WTC11 (cell line): Measurements from ENCODE around the gene ZNF300. TPM values are rescaled to one million over a fixed set of nuclear protein-coding genes. Genes with fewer than 3 reads are reported as not detected.

Experiments used
- ATAC-seq: fragments of 200-7000 bp; cut with Tn5 transposase; 2 replicates; pipeline ENCODE4 v1.10.0; 2021; ENCODE audit warnings: mild to moderate bottlenecking, moderate library complexity
- CTCF ChIA-PET: fragments of 300-600 bp; sonication (Branson Sonifier 250); formaldehyde crosslinking; loops from one replicate; lab custom pipeline; 2021; ENCODE audit warnings: antibody characterized with exemption; lab: Charles Lee
- POLR2A ChIA-PET: fragments of 350-600 bp; sonication (Branson Sonifier 250); formaldehyde crosslinking; loops from one replicate; lab custom pipeline; 2021; ENCODE audit warnings: antibody characterized with exemption; lab: Charles Lee
- DNase-seq: peaks from one replicate; pipeline ENCODE4 v3.0.0; 2021; ENCODE audit warnings: low spot score
- H3K27ac Mint-ChIP-seq: 2 replicates; pipeline ENCODE4 v1.8.0; 2021; ENCODE audit warnings: mixed read lengths
- H3K27me3 Mint-ChIP-seq: 2 replicates; pipeline ENCODE4 v1.8.0; 2021; ENCODE audit warnings: low read depth, mild to moderate bottlenecking, moderate library complexity, mixed read lengths
- H3K36me3 Mint-ChIP-seq: 2 replicates; pipeline ENCODE4 v1.8.0; 2021; ENCODE audit warnings: mixed read lengths
- H3K4me1 Mint-ChIP-seq: 2 replicates; pipeline ENCODE4 v1.8.0; 2022; ENCODE audit warnings: mixed read lengths
- H3K4me3 Mint-ChIP-seq: 2 replicates; pipeline ENCODE4 v1.8.0; 2021; ENCODE audit warnings: mild to moderate bottlenecking, moderate library complexity, mixed read lengths
- H3K9me3 Mint-ChIP-seq: 2 replicates; pipeline ENCODE4 v1.8.0; 2021; ENCODE audit warnings: mixed read lengths
- KAT7 ChIP-seq: sonication (generic); formaldehyde crosslinking; IDR thresholded peaks from 2 replicates; pipeline ENCODE4 v1.8.1; 2023; ENCODE audit warnings: missing genetic modification reagents, mild to moderate bottlenecking, borderline replicate concordance
- NFATC4 ChIP-seq: fragments of 250-450 bp; sonication (Bioruptor Pico); IDR thresholded peaks from 2 replicates; pipeline ENCODE4 v1.9.0; 2021; ENCODE audit warnings: mild to moderate bottlenecking
- NR1H2 ChIP-seq: sonication (generic); formaldehyde crosslinking; IDR thresholded peaks from 2 replicates; pipeline ENCODE4 v1.9.0; 2021; ENCODE audit warnings: mild to moderate bottlenecking, moderate library complexity, missing genetic modification reagents
- PRRX2 ChIP-seq: fragments of 250-450 bp; sonication (Bioruptor Pico); IDR thresholded peaks from 2 replicates; pipeline ENCODE4 v1.8.0; 2021; ENCODE audit warnings: mild to moderate bottlenecking
- SP1 ChIP-seq: sonication (generic); formaldehyde crosslinking; conservative IDR thresholded peaks from 2 replicates; pipeline ENCODE4 v1.8.1; 2022; ENCODE audit warnings: missing genetic modification reagents
- TEAD1 ChIP-seq: sonication (generic); formaldehyde crosslinking; IDR thresholded peaks from 2 replicates; pipeline ENCODE4 v1.8.0; 2022; ENCODE audit warnings: mild to moderate bottlenecking, missing genetic modification reagents
- ZNF121 ChIP-seq: sonication (generic); formaldehyde crosslinking; IDR thresholded peaks from 2 replicates; pipeline ENCODE4 v1.8.0; 2023; ENCODE audit warnings: missing genetic modification reagents
- ZNF138 ChIP-seq: sonication (generic); formaldehyde crosslinking; conservative IDR thresholded peaks from 2 replicates; pipeline ENCODE4 v1.8.1; 2022; ENCODE audit warnings: mild to moderate bottlenecking, moderate library complexity, missing genetic modification reagents
- ZNF232 ChIP-seq: sonication (generic); formaldehyde crosslinking; IDR thresholded peaks from 2 replicates; pipeline ENCODE4 v1.8.0; 2022; ENCODE audit warnings: mild to moderate bottlenecking, missing genetic modification reagents
- ZNF396 ChIP-seq: fragments of 250-450 bp; sonication (Bioruptor Pico); IDR thresholded peaks from 2 replicates; pipeline ENCODE4 v1.8.0; 2021; ENCODE audit warnings: mild to moderate bottlenecking, moderate library complexity, borderline replicate concordance
- ZNF671 ChIP-seq: fragments of 250-450 bp; sonication (Bioruptor Pico); IDR thresholded peaks from 2 replicates; pipeline ENCODE4 v1.8.0; 2021; ENCODE audit warnings: mild to moderate bottlenecking
- total RNA-seq: library from RNA; stranded (reverse); gene quantifications from 3 replicates; pipeline ENCODE4 v1.2.3, GENCODE V29; 2021
- TF ChIP-seq, protein P1 (sequence below): sonication (generic); formaldehyde crosslinking; conservative IDR thresholded peaks from 2 replicates; pipeline ENCODE4 v1.8.1; 2022; ENCODE audit warnings: mild to moderate bottlenecking, missing genetic modification reagents
- TF ChIP-seq, protein P2 (sequence below): sonication (generic); formaldehyde crosslinking; IDR thresholded peaks from 2 replicates; pipeline ENCODE4 v1.8.0; 2022; ENCODE audit warnings: mild to moderate bottlenecking, missing genetic modification reagents
- TF ChIP-seq, protein P3 (sequence below): fragments of 250-450 bp; sonication (Bioruptor Pico); IDR thresholded peaks from 2 replicates; pipeline ENCODE4 v1.9.0; 2021; ENCODE audit warnings: mild to moderate bottlenecking
- TF ChIP-seq, protein P4 (sequence below): sonication (generic); formaldehyde crosslinking; IDR thresholded peaks from 2 replicates; pipeline ENCODE4 v1.8.1; 2023; ENCODE audit warnings: mild to moderate bottlenecking, missing genetic modification reagents, moderate library complexity
- TF ChIP-seq, protein P5 (sequence below): fragments of 250-450 bp; sonication (Bioruptor Pico); IDR thresholded peaks from 2 replicates; pipeline ENCODE4 v1.9.0; 2021; ENCODE audit warnings: mild to moderate bottlenecking, borderline replicate concordance
- TF ChIP-seq, protein P6 (sequence below): sonication (generic); formaldehyde crosslinking; IDR thresholded peaks from 2 replicates; pipeline ENCODE4 v1.8.1; 2022; ENCODE audit warnings: low read depth, missing genetic modification reagents, borderline replicate concordance
- TF ChIP-seq, protein P7 (sequence below): sonication (generic); formaldehyde crosslinking; IDR thresholded peaks from 2 replicates; pipeline ENCODE4 v1.8.1; 2022; ENCODE audit warnings: mild to moderate bottlenecking, missing genetic modification reagents, moderate library complexity, borderline replicate concordance

Gene ZNF300
- total RNA-seq, 1 experiment from 2014 or later = 17.9 TPM

DNA sequence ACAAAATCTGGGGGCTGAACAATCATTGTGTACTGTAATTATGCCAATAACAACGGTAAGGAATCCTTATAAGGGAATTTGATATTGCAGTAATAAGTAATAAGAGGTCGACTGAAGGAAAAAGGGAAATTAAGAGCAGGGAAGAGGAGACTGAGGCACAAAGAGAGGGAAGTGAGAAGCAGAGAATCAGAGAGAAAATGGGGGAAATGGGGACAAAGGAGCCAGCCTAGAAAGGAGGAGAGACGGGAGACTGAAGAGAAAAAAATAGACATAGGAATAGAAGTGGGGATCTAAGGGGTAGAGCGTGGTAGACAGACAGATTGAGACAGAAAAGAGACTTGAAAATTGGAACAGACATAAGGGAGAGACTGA lies 518 bp upstream of the ZNF300 start:
- Mint-ChIP-seq H3K36me3 (peaks cover 61% of the 10 kb centered on the region), H3K27me3 (peaks cover 13% of the 10 kb centered on the region), H3K4me1 (peaks cover 7% of the 10 kb centered on the region; the same call in 1 of the 2 replicates), H3K9me3 (peaks cover 70% of the 10 kb centered on the region), H3K4me3 (peak overlapping the region; percentile 95)
- ATAC-seq = no peak
- POLR2A ChIA-PET = interaction anchor here (0.6 to 1.0 kb wide), 2 partner anchors 127 to 318 kb away, joined by 3 read pairs; partner anchors contain the start of gene SMIM3
- TF ChIP-seq, protein P1, sequence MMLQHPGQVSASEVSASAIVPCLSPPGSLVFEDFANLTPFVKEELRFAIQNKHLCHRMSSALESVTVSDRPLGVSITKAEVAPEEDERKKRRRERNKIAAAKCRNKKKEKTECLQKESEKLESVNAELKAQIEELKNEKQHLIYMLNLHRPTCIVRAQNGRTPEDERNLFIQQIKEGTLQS (CRISPR knock-in tag) = no peak
- no peak for TF ChIP-seq ZNF232 (CRISPR knock-in tag)
- peak; percentile 60 for TF ChIP-seq ZNF671
- no peak for TF ChIP-seq ZNF121 (CRISPR knock-in tag)
- TF ChIP-seq ZNF138 (CRISPR knock-in tag) = no peak
- no peak for TF ChIP-seq KAT7 (CRISPR knock-in tag)
- TF ChIP-seq ZNF396 = no peak
- 0 out of 2 replicates have a peak, but pooled peaks have one; percentile 29 for TF ChIP-seq NFATC4
- TF ChIP-seq, all 79 proteins: peak for 2
- H3K27ac Mint-ChIP-seq = peak overlapping the region; percentile 99
- DNase-seq = no peak
- CTCF ChIA-PET = interaction anchor here (0.7 kb wide), 1 partner anchor 210 kb away, joined by 3 read pairs; no protein-coding TSS in a partner anchor

DNA sequence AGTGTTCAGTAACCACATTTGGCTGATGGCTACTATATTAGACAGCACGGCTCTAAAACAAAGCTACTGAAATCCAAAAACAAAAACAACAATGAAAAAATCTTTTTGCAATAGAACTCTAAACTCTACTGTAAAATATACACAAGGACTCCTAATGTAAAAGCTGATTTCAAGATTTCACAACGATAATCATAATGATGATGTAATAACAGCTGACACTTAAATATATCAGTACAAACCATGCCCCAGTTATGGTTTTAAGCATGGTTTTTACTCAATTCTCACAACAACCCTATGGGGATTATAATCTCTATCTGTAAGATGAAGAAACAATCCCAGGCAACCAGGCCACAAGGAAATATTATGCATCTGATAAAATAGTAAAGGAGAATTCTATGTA lies 3.3 kb downstream of the ZNF300 start:
- TF ChIP-seq NR1H2 (CRISPR knock-in tag) (no peak), TEAD1 (no peak), PRRX2 (no peak), ZNF396 (no peak), ZNF121 (CRISPR knock-in tag) (no peak)
- TF ChIP-seq, protein P2, sequence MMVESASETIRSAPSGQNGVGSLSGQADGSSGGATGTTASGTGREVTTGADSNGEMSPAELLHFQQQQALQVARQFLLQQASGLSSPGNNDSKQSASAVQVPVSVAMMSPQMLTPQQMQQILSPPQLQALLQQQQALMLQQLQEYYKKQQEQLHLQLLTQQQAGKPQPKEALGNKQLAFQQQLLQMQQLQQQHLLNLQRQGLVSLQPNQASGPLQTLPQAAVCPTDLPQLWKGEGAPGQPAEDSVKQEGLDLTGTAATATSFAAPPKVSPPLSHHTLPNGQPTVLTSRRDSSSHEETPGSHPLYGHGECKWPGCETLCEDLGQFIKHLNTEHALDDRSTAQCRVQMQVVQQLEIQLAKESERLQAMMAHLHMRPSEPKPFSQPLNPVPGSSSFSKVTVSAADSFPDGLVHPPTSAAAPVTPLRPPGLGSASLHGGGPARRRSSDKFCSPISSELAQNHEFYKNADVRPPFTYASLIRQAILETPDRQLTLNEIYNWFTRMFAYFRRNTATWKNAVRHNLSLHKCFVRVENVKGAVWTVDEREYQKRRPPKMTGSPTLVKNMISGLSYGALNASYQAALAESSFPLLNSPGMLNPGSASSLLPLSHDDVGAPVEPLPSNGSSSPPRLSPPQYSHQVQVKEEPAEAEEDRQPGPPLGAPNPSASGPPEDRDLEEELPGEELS (CRISPR knock-in tag) = no peak
- TF ChIP-seq, protein P3, sequence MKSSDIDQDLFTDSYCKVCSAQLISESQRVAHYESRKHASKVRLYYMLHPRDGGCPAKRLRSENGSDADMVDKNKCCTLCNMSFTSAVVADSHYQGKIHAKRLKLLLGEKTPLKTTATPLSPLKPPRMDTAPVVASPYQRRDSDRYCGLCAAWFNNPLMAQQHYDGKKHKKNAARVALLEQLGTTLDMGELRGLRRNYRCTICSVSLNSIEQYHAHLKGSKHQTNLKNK (CRISPR knock-in tag) = no peak
- TF ChIP-seq, protein P4, sequence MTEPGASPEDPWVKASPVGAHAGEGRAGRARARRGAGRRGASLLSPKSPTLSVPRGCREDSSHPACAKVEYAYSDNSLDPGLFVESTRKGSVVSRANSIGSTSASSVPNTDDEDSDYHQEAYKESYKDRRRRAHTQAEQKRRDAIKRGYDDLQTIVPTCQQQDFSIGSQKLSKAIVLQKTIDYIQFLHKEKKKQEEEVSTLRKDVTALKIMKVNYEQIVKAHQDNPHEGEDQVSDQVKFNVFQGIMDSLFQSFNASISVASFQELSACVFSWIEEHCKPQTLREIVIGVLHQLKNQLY (CRISPR knock-in tag) = no peak
- H3K27ac Mint-ChIP-seq = no peak overlapping the region
- H3K9me3 Mint-ChIP-seq = peaks cover 82% of the 10 kb centered on the region
- H3K4me1 Mint-ChIP-seq = peaks cover 7% of the 10 kb centered on the region; the same call in 1 of the 2 replicates
- POLR2A ChIA-PET = no interaction called here
- no peak overlapping the region for H3K4me3 Mint-ChIP-seq
- no peak for ATAC-seq
- DNase-seq = no peak
- H3K27me3 Mint-ChIP-seq = no peaks in the 10 kb centered on the region; the same call in 1 of the 2 replicates
- CTCF ChIA-PET = no interaction called here
- peaks cover 93% of the 10 kb centered on the region for H3K36me3 Mint-ChIP-seq

DNA sequence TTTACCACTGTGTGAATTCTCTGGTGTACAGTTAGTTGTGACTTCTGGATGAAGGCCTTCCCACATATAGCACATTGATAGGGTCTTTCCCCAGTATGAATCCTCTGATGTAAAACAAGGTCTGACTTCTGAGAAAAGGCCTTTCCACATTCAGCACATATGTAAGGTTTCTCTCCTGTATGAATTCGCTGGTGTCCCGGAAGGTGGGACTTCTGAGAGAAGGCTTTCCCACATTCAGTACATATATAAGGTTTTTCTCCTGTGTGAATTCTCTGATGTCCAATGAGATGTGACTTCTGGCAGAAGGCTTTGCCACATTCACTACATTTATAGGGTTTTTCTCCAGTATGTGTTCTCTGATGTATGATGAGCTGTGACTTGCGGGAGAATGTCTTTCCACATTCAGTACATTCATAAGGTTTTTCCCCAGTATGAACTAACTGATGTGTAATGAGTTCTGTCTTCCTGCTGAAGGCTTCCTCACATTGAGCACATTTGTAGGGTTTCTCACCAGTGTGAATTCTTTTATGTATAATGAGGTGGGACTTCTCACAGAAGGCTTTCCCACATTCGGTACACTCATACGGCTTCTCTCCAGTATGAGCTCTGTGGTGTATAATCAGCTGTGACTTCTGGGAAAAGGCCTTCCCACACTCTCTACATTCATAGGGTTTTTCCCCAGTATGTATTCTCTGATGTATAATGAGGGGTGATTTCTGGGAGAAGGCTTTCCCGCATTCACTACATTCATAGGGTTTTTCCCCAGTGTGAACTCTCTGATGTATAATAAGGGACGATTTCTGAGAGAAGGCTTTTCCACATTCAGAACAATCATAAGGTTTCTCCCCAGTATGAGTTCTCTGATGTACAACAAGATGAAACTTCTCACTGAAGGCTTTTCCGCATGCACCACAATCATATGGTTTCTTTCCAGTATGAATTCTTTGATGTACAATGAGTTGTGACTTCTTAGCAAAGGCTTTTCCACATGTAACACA lies 9.1 kb downstream of the ZNF300 start:
- H3K36me3 Mint-ChIP-seq = peaks cover 95% of the 10 kb centered on the region
- CTCF ChIA-PET = no interaction called here
- peaks cover 98% of the 10 kb centered on the region for H3K9me3 Mint-ChIP-seq
- no peak for ATAC-seq
- no peak overlapping the region for H3K4me3 Mint-ChIP-seq
- POLR2A ChIA-PET = no interaction called here
- H3K27ac Mint-ChIP-seq = no peak overlapping the region
- H3K27me3 Mint-ChIP-seq = peaks cover 16% of the 10 kb centered on the region
- no peaks in the 10 kb centered on the region for H3K4me1 Mint-ChIP-seq
- no peak for DNase-seq
- TF ChIP-seq SP1 (CRISPR knock-in tag) = no peak
- TF ChIP-seq, protein P5, sequence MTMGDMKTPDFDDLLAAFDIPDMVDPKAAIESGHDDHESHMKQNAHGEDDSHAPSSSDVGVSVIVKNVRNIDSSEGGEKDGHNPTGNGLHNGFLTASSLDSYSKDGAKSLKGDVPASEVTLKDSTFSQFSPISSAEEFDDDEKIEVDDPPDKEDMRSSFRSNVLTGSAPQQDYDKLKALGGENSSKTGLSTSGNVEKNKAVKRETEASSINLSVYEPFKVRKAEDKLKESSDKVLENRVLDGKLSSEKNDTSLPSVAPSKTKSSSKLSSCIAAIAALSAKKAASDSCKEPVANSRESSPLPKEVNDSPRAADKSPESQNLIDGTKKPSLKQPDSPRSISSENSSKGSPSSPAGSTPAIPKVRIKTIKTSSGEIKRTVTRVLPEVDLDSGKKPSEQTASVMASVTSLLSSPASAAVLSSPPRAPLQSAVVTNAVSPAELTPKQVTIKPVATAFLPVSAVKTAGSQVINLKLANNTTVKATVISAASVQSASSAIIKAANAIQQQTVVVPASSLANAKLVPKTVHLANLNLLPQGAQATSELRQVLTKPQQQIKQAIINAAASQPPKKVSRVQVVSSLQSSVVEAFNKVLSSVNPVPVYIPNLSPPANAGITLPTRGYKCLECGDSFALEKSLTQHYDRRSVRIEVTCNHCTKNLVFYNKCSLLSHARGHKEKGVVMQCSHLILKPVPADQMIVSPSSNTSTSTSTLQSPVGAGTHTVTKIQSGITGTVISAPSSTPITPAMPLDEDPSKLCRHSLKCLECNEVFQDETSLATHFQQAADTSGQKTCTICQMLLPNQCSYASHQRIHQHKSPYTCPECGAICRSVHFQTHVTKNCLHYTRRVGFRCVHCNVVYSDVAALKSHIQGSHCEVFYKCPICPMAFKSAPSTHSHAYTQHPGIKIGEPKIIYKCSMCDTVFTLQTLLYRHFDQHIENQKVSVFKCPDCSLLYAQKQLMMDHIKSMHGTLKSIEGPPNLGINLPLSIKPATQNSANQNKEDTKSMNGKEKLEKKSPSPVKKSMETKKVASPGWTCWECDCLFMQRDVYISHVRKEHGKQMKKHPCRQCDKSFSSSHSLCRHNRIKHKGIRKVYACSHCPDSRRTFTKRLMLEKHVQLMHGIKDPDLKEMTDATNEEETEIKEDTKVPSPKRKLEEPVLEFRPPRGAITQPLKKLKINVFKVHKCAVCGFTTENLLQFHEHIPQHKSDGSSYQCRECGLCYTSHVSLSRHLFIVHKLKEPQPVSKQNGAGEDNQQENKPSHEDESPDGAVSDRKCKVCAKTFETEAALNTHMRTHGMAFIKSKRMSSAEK (CRISPR knock-in tag) = no peak
- no peak for TF ChIP-seq KAT7 (CRISPR knock-in tag)
- TF ChIP-seq, protein P6, sequence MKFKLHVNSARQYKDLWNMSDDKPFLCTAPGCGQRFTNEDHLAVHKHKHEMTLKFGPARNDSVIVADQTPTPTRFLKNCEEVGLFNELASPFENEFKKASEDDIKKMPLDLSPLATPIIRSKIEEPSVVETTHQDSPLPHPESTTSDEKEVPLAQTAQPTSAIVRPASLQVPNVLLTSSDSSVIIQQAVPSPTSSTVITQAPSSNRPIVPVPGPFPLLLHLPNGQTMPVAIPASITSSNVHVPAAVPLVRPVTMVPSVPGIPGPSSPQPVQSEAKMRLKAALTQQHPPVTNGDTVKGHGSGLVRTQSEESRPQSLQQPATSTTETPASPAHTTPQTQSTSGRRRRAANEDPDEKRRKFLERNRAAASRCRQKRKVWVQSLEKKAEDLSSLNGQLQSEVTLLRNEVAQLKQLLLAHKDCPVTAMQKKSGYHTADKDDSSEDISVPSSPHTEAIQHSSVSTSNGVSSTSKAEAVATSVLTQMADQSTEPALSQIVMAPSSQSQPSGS (CRISPR knock-in tag) = no peak
- TF ChIP-seq, protein P7, sequence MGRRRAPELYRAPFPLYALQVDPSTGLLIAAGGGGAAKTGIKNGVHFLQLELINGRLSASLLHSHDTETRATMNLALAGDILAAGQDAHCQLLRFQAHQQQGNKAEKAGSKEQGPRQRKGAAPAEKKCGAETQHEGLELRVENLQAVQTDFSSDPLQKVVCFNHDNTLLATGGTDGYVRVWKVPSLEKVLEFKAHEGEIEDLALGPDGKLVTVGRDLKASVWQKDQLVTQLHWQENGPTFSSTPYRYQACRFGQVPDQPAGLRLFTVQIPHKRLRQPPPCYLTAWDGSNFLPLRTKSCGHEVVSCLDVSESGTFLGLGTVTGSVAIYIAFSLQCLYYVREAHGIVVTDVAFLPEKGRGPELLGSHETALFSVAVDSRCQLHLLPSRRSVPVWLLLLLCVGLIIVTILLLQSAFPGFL (CRISPR knock-in tag) = no peak
